Mucosa of stomach (tissue), 1 donor: Measurements from ENCODE around the gene RAB11A.

Source experiments
- H3K27me3 ChIP-seq: one replicate; pipeline ENCODE4 v1.7.0; 2013; ENCODE audit warnings: mild to moderate bottlenecking, low read length; ENCODE audit not compliant: control insufficient read depth, insufficient read depth
- H3K36me3 ChIP-seq: one replicate; pipeline ENCODE4 v1.7.0; 2013; ENCODE audit warnings: low read length; ENCODE audit not compliant: control insufficient read depth, insufficient read depth
- H3K4me1 ChIP-seq: one replicate; pipeline ENCODE4 v1.7.0; 2013; ENCODE audit warnings: mild to moderate bottlenecking, low read length; ENCODE audit not compliant: control insufficient read depth, insufficient read depth
- H3K4me3 ChIP-seq: one replicate; pipeline ENCODE4 v1.7.0; 2013; ENCODE audit warnings: low read length
- H3K9ac ChIP-seq: one replicate; pipeline ENCODE4 v1.7.0; 2013; ENCODE audit warnings: mild to moderate bottlenecking, low read length, moderate library complexity
- H3K9me3 ChIP-seq: one replicate; pipeline ENCODE4 v1.7.0; 2013; ENCODE audit warnings: mild to moderate bottlenecking, low read length, moderate library complexity; ENCODE audit not compliant: control insufficient read depth
- donor health status: Pancreatic carcinoma.

Gene RAB11A

DNA sequence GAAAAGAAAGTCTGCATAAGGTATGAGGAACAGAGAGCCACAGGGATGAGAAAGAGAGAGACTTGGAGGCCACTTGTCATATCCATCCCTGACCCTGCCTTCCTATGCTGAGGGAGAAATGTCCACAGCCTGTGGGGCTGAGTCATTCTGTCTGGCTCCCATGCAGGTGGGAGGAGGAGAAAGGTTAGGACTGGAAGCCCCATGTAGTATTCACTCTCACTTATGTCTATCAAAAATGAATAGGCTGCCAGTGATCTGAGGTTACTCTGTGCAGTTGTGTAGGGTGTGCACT is 71.3 kb downstream of the RAB11A start:
- Histone ChIP-seq H3K36me3 (no peaks in the 10 kb centered on the region), H3K4me3 (no peak overlapping the region), H3K9ac (no peak overlapping the region), H3K4me1 (peaks cover 21% of the 10 kb centered on the region), H3K27me3 (peaks cover 3% of the 10 kb centered on the region), H3K9me3 (no peaks in the 10 kb centered on the region)
